CD4-positive, alpha-beta T cell treated with Interleukin-2 at 100 ng/mL for 4 hours (primary cell): ENCODE results near the gene ICAM5.
A peak's percentile ranks its signal among the peaks of the same experiment; 100 is the strongest.

Source experiments
- DNase-seq: peaks from one replicate; pipeline ENCODE4 v3.0.0-alpha.2; 2020; ENCODE audit warnings: low spot score

Gene ICAM5

DNA sequence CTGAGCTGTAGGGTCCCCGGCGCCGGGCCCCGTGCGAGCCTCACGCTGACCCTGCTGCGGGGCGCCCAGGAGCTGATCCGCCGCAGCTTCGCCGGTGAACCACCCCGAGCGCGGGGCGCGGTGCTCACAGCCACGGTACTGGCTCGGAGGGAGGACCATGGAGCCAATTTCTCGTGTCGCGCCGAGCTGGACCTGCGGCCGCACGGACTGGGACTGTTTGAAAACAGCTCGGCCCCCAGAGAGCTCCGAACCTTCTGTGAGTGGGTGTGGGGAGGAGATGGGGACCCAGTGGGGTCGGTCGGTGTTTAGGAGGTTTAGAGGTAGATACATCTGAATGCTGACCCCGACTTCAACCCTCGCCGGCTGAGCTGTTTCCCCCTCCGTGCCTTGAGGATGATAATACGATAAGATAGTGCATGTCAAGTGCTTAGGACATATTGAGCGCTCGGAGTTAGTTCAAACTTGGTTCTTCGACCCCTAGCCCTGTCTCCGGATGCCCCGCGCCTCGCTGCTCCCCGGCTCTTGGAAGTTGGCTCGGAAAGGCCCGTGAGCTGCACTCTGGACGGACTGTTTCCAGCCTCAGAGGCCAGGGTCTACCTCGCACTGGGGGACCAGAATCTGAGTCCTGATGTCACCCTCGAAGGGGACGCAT is 1.9 kb downstream of the ICAM5 start:
- DNase-seq = no peak

DNA sequence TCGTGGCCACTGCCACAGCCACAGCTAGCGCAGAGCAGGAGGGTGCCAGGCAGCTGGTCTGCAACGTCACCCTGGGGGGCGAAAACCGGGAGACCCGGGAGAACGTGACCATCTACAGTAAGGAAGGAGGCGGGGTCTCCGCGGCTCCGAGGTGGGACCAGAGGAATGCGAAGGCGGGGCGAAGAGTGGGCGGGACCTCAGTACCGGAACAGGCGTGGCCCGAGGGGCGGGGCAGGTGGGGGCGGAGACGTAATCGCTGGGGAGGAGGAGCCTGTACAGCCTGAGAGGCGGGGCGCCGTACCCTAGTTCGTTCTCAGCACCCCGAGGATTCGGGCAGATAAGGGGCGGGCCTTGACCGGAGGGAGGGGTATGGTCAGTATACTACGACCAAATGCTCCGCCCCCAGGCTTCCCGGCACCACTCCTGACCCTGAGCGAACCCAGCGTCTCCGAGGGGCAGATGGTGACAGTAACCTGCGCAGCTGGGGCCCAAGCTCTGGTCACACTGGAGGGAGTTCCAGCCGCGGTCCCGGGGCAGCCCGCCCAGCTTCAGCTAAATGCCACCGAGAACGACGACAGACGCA is 2.5 kb downstream of the ICAM5 start:
- DNase-seq = peak; percentile 58

- no peak for DNase-seq
These were observed 3.3 kb downstream of the ICAM5 start for GRCh38 chr19:10292789-10293636.

- no peak for DNase-seq
These were observed 4.0 kb downstream of the ICAM5 start for GRCh38 chr19:10293637-10294367.

GRCh38 chr19:10294368-10294697 is 4.6 kb downstream of the ICAM5 start:
- DNase-seq = no peak

DNA sequence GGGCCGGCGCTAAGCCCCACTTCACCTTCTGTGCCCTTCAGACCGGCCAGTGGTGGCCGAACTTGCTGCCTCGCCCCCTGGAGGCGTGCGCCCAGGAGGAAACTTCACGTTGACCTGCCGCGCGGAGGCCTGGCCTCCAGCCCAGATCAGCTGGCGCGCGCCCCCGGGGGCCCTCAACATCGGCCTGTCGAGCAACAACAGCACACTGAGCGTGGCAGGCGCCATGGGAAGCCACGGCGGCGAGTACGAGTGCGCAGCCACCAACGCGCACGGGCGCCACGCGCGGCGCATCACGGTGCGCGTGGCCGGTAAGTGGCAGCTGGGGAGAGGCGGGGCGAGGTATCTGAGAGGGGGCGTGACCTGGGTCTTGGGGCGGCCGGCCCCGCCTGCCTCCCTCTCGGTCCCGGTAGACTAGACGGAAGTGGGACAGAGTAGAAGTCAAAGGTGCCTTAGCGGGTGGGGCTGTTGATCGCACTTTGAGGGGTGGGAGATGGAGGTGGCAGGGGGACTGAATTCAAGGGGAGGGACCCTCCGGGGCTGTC is 5.6 kb downstream of the ICAM5 start:
- peak; percentile 75 for DNase-seq

- DNase-seq = no peak
These were observed 6.3 kb downstream of the ICAM5 start for GRCh38 chr19:10295847-10296591.

DNA sequence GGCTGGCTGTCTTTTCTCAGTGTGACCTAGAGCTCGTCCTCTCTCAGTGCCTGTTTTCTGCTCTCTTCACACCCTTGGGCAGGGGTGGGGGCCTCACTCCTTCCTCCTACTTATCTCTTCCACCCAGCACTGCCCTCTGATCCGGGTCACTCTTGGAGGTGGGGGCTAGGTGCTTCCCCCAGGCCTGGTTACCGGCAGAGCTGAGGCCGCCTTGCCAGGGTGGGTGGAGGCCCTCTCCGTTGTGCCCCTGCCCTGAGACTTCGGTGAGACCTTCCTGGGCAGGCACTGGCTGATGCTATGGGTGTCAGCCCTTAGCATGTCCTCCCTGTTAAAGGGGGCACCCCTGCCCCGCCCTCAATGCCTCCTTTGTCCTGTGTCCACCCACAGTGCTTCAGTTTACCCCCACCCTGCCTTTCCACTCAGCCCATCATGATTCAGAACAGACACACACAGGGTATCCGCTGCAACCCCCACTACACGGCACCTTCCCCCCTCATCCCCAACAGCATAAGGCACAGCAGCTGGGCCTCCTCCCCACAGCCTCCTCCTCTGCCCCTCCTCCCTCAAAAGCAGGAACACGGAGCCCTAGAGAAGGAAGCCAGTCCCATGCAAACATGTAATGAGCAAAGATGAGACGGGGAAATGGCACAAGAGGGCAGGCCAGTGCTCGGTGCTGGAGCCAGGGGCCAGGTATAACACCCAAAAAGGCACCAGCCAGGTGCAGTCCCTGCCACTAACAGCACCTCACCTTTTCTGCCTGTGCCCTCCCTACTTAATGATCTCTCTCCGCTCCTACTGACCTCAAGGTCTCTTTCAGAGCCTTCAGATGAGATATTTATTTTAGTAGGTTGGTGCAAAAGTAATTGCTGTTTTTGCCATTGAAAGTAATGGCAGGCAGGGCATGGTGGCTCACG is 10.1 kb downstream of the ICAM5 start:
- DNase-seq = no peak

- DNase-seq = no peak
These were observed 15.5 kb downstream of the ICAM5 start for GRCh38 chr19:10305139-10305806.

DNA sequence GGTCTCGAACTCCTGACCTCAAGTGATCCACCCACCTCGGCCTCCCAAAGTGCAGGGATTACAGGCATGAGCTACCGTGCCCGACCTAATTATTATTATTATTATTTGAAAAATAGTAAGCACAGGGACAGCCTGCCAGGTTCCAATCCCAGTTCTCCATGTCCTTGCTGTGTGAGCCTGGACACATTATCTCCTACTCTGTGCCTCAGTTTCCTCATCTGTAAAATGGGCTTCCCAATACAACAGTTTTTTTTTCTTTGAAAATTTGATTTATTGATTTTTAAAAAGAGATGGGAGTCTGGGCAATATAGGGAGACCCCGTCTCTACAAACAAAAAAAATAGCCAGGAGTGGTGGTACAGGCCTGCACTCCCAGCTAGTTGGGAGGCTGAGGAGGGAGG is 16.6 kb downstream of the ICAM5 start:
- DNase-seq = no peak

DNA sequence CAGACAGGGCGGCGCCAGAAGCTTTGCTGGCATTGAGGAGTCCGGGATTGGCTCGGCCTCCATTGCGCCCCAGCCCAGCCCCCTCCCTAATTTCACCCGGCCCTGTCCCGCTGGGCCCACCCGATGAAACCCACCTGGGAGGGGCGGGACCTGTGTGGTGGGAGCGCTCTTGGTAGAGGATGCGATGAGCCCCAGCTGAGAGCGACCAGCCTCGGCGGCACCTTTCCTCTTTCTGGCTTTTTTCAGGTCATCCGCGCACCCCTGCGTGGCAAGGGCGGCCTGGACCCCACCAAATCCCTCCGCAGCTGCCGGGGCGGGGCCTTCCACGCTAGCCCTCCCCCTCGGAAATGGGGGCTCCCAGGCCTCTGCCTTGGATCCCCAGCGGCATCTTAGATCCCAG is 19.7 kb downstream of the ICAM5 start, which contains the start of gene ZGLP1:
TSS of gene ZGLP1 (minus strand) at position 393 of the 400 bp plus-strand sequence.
- DNase-seq = no peak

GRCh38 chr19:10315335-10316214 is 25.8 kb downstream of the ICAM5 start, which contains the start of gene FDX2:
FDX2 (minus strand) TSS chr19:10316015; CDS start chr19:10315996, 19 bp downstream.
- DNase-seq = peak; percentile 93

GRCh38 chr19:10316229-10317044 is 26.7 kb downstream of the ICAM5 start:
- DNase-seq = no peak

DNA sequence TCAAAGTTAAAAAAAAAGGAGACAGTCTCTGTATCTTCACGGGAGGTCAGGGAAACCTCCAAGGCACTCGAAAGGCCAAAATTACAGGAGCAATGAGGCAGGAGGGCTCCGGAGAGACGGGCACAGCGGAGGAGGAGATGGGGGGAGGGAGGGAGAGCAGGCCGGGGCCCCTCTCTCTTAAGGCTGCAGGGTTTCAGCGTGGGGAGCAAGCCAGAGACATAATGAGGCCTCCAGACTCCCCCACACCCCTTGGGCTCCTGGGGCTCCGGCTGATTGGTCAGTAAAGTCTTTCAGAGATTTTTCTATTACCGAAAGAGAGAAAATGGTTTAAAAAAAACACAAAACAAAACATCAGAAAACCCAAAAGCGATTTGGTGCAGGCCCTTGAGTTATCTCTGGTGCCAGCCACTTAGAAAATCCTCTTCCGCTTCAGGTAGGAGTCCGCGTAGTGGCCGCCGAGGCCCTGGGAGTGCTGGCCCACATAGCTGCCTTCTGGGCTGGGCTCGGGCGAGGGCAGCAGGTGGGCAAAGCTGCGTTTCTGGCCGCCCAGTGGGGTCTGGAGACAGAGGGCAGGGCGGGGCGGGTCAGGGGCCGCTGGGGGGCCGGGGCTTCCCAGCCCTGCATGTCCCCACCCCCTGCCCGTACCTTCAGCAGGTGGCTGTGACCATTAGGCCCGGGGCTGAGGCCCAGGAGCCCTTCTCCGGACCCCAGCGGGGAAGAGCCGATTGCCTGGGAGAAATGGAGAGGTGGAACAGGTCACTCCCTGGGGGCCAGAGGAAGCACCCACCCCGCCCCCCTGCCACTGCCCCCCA is 27.5 kb downstream of the ICAM5 start:
- no peak for DNase-seq

DNA sequence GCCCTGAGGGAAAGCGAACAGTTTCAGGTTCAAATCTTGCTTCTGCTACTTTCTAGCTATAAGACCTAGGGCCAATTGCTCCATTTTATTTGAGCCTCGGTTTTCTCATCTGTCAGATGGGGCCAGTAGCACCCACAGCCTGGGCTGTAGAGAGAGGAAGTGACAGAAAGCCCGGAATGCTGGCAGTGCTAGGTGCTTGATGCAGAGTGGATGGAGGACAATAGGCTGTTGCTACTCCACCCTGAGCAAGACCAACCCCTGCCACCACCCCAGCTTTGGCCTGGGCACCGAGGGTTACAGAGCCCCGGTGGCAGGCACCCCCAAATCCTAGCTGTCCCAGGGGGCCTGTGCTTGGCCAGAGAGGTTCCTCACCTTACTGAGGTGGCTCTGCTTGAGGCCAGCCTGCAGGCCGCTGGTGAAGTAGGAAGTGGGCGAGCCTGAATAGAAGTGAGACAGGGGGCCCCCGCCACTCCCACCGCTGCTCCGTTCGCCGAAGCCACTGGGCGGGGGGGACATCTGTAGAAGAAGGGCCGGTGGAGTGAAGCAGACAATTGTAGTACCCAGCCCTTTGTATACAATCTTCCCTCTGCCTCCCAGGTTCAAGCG is 28.2 kb downstream of the ICAM5 start:
- DNase-seq = no peak
